ENCODE measurements around the gene CDCP2.

CDCP2 gene

DNA sequence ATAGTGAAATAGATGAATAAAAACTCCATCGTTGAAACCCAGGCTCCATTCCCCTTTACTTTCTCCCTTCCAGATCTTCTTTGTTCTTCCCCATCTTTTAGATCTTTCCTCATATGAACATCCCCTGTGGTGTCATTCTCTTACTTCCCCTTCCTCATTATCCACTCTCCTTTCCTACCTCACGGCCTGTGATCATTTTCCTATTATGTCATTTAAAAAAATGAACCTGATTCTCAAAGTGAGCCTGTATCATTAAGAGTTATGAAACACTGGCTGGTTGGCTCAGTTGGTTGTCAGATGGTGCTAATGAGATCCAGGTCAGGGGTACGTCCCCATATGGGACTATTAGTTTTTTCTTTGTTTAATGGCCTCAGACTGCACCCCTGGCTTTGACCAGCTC, 61.1 kb downstream of the CDCP2 start:
- DNase-seq (ENCODE audit: low read depth), result no peak

DNA sequence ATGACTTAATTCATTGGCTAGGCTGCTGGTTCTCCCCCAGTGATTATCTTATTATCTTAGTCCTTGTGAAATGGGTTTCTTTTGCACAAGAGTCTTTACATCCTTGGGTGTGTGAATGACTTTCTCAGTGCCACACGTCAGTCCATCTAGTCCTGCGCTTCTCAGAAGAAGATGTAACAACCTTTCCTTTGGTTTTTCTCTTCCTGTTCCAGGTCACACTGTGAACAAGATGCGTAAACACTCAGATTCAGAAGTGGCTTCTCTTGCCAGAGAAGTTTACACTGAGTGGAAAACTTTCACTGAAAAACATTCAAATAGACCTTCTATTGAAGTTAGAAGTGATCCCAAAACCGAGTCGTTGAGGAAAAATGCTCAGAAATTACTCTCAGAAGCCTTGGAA, 64.4 kb downstream of the CDCP2 start:
- DNase-seq (ENCODE audit: low read depth), result no peak

DNA sequence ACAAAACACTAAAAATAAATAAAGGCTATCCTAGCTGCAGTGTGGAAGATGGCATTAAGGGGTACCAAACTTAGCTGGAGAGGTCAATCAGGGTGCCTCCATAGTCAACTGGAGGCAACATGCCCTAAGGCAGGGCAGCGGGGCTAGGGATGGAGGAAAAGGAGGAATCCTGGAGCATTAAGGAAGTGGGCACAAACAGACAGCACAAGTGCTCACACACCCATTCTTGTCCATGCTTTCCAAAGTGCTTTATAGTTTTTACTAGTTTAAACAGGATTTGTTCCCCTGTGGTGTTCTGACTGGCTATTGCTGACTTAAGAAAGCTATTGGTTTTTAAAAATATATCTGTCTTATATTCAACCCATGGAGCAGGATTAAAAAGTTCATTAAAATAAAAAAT, 66.0 kb downstream of the CDCP2 start:
- no peak for DNase-seq (ENCODE audit: low read depth)

DNA sequence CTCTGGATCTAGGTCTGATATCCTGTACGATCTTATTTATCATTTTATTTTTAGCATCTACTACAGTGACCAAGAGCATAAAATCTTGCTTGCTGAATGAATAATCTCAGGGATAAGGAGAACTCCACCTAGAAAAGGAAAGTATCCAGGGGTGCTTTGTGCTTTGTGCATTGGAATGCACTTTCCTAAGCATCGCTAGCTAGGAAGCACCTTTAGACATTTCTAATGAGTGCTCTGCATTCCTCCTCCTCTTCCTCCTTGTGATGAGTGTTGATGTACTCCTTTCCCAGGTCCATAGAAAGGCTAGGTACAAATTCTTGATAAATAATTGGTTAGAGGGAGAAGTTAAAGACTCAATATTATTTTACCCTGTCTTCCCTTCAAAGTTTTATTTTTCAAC, 68.0 kb downstream of the CDCP2 start:
- no peak for DNase-seq (ENCODE audit: low read depth)

Data from T-helper 22 cell (primary cell).